Globus pallidus (tissue), 1 donor: ENCODE data around the gene SNX5.
"Not testable (repeated sequence)": the region's sequence is repeated elsewhere in the genome, so short reads cannot be mapped to it uniquely, and the experiment has no call there.

Experiments used
- DNase-seq: peaks from one replicate; pipeline ENCODE4 v3.0.0-alpha.2; 2015; ENCODE audit warnings: low spot score

The SNX5 gene

DNA sequence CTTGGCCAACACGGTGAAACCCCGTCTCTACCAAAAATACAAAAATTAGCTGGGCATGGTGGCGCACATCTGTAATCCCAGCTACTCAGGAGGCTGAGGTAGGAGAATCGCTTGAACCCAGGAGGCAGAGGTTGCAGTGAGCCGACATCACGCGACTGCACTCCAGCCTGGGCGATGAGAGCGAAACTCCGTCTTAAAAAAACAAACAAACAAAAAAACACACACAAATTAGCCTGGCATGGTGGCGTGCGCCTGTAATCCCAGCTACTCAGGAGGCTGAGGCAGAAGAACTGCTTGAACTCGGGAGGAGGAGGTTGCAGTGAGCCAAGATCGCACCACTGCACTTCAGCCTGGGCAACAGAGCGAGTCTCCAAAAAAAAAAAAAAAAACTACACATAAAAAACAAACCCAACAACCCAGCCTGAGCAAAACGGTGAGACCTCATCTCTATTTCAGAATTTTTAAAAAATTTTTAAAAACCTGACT, 8.2 kb downstream of the SNX5 start:
- DNase-seq, result not testable (repeated sequence)

DNA sequence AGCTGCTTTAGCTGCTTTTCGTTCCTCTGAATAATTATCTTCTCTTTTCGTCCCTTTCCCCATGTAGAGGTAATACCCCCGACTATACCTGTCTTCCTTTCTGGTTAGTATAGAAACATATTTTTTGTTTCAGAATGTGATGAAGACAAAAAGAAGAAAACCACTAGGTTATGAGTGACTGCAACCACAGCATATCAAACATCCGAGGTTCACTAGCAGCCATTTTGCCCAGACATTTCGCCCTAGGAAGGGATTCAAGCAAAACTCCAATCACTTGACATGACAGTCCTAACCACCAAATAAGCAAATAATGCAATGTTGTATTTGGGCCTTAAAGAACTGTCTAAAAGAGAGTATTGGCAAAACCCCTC, 9.4 kb downstream of the SNX5 start:
- DNase-seq, result no peak

DNA sequence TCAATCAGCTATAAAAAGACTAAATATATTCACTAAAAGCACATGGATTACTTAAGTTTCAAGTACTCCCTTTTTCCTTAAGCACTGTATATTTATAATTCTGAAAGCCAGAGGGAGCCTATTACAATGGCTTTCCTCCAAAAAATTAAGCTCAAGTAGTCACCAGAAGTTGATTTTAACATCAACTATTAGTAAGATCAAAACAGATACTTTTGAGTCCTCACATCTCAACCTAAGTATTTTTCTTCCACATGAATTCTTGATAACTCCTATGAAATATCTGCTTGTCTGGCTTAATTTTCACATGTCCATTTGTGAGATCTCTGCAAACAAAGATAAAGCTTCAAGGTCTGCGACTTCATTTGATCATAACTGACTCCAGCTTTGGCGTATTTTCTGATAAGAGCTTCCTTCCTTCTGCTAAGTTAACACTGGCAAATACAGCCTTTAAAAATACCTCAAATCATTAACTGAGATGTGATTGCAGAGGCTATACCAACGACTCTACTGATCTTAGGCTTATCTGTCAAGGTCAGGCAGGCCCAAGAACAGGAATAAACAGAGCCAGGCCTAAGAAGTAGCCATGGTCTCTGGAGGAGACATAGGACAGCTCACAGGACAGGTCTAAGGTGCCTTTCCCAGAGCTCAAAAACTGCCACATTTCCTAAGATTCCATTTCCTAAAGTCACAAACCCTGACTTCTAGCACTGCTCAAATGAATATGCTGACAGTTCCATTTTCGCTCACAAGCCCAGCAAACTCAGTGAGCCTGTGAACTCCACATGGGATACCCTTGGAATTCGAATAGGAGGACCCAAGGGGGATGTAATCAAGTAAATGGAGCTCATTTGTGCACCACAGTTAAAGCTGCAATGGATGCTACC, 10.0 kb downstream of the SNX5 start:
- DNase-seq, result no peak

DNA sequence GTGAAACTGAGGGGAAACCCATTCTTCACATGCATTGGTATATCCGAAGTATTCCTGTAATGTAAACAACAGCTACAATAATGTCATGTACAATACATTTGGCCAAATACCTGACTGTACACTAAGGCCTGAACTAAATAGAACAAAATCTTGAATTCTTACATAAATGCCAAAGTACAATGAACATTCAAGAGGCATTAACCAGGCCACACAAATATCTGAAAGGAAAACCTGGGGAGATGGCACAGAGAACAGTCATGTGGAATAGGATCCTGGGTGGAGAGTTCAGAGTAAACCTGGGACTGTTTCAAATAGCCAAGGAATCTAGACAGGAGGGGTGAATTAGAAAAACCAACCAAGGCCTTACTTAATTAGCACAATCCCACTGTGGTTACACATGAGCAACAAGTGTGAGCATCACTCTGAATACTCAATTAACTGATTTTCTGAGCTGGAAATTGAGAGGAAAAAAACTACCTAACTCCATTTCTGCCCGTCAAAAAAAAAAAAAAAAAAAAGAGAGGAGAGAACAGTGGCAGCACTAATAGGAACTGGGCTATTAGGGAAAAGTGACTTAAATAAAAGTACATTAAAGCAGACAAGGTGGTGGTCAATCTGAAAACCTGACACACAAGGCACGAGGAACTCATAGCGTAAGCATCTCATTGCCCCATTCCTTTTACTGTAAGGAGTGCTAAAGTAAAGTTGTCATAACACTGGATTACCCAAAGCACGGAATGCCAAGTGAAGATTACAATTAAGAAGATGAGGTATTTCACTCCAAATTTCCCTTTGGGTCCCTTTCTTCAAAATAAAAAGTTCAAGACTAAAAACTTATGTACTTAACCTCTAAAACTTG, 10.9 kb downstream of the SNX5 start:
- DNase-seq, result no peak

DNA sequence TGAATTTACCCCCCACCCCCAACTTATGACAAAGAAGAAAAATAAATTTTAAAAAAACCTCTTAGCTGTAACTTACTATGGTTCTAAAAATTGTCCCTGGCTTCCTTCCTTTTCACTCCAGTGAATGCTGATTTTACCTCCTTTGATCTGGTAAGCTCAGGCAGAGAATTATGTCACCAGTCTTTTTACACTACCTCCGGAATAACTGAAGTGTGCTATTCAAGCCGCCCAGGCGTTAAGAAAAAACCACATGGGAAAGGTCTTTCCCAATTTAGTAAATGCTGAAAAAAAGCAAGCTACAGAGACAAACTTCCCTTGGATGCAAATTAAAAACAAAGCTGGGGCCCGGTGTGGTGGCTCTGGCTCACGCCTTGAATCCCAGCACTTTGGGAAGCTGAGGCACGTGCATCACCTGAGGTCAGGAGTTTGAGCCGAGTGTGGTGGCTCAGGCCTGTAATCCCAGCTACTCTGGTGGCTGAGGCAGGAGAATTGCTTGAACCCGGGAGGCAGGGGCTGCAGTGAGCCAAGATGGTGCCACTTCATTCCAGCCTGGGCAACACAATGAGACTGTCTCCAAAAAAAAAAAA, 12.4 kb downstream of the SNX5 start:
- no peak for DNase-seq

DNA sequence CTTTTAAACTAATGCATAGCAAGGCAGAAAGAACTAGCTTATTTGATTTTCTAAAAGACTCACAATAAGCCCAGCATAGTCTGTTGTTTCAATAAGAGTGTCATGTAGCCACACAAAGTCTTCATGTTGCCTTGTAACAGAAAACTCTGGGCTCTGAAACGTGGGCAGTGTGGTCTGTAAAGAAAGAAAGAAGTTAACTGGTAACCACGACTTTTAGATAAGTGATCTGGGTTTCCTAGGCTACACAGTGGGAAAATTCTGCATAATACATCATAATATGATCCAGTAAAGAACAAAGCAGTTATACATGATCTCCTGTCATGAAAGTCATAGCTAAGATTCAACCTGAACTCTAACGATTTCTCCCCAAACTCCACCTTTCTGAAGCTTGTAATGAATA, 13.3 kb downstream of the SNX5 start:
- no peak for DNase-seq

DNA sequence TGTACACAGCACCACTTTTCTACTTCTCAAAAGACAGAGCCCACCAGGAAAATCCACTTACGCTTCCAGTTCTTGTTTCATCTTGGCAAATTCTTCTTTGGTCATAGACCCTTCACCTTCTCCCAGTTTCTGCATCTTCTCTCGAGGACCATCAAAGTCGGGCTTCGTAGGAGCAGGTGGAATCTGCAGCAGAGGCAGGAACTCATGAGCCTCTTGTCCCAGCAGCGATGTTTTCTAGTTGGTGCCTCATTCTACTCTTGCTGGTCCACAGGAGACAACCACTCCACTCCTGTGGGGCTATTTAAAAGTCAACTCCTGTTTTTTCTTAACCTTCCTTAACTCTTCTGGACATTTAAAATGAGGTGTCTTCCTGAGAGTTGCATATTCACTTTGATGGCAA, 14.7 kb downstream of the SNX5 start:
- DNase-seq, result no peak

DNA sequence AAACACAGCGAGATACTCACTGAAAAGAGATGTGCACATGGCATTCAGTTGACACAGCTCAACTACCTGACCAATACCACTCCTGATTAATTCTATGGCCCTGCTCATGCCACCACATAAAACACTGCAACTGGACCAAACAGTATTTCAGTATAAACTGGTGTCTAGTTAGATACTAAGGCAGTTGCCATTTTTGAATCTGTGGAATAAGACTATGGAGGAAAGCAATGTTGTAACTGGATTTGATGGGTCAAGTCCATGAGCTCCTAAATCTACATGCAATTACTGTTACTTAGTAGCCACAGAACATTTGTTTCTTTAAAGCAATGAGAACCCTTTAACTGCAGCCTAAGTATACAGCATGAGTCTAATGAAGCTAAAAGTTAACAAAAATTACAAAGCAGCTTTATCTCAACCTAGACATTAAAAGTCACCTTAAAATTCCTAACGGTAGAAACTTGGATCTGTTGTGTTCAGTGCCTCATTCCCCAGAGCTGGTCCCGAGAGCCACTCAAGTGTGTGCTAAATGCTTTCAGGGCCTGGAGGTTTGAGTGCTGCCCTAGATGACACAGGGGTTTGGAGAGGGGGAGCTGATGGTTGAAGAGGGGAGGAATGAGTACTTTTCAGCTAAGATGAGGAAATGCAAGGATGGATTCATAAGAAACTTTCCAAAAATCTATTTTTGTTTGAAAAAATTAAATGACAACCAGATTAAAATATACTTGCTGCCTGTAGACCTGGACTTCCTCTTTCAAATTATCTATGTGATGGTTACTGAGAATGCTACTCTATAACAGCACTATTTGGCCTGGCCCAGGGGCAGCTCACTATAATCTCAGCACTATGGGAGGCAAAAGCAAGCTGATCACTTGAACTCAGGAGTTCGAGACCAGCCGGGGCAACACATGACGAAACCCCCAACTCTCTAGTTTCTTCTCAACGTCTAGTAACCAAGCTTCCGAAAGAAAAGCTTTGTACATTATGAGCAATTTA, 15.6 kb downstream of the SNX5 start:
- no peak for DNase-seq

DNA sequence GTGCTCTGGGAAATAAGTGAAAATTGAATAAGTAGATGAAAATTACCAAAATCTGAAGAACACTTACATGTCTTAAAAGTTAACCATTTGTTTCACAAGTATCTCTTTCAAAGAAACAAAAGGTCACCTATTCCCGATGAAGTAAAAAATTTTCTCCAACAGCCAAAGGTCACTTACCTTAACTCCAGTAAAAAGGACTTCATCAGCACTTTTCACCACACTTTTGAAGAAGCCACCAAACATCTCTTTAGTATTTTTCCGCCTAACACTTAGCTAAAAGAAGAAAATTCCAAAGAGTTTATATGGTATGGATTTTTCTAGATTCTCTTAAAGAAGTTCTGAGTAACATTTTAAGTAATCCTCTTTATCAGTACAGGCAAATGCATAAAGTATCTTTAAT, 17.3 kb downstream of the SNX5 start:
- no peak for DNase-seq

DNA sequence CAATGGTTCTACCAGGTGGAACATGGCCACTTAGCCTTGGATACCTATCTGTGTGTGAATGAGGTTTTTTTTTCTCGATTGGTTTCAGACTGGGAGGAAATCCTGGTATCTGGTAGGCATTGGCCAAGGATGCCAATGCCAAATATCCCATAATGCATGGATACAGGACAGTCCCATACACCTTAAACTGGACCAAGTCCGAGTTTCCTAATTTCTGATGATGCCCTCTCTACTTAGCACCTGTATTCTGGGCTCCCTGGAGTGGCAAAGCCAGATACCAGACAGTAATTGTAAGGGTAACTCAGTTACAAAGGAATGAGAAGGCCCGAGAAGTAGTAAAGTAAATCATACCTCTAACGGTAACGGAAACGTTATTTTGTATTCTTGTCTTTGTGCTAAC, 17.9 kb downstream of the SNX5 start:
- no peak for DNase-seq

DNA sequence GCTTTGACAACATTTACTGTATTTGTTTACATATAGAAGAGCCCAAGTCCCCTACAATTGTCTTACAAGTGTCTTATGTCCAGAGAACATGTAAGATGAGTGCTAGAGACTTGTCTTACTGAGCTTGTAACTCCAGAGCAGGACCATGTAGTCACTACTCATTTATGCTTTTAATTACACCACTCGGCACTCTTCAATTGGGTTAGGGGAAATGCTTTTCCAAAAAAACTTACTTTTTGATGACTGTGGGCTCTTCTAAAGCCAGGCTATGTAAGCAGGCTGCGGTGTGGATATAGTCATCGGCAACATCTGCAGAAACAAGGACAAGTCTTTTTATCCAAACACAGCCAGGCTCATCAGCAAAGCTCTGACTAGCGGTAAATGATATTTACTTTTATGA, 18.7 kb downstream of the SNX5 start:
- DNase-seq, result no peak

DNA sequence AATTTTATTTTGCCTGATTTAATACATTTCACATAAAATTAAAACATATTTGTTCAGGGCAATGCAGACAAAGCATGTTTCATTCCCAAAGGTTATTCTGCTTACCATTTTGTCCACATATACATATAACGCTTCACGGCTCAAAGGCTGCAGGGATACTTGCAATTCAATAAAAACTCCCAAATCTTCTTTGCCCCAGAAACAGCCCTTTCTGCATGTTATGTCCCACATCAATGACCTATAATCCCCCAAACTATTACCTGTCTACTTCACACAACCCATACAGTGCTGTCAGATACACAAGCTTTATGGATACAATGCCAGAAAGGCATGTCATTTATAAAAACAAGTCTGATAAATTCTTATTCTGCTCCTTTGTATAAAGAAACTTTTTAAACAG, 20.2 kb downstream of the SNX5 start:
- DNase-seq, result no peak

DNA sequence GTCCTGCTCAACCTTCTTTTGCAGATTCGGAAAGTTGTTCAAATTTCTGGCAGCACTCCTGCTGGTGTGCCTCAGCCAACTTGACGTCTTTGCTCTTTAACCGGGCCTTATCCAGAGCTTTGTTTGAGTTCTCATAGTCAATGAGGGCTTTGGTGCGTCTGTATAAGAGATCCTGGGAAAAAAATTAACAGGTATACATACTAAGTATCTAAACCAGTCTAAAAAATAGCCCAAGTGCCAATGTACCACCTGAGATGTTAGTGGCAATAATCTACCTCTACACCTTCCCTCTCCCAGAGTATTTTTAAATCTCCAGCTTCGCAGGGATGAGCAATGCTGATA, 21.1 kb downstream of the SNX5 start:
- no peak for DNase-seq

DNA sequence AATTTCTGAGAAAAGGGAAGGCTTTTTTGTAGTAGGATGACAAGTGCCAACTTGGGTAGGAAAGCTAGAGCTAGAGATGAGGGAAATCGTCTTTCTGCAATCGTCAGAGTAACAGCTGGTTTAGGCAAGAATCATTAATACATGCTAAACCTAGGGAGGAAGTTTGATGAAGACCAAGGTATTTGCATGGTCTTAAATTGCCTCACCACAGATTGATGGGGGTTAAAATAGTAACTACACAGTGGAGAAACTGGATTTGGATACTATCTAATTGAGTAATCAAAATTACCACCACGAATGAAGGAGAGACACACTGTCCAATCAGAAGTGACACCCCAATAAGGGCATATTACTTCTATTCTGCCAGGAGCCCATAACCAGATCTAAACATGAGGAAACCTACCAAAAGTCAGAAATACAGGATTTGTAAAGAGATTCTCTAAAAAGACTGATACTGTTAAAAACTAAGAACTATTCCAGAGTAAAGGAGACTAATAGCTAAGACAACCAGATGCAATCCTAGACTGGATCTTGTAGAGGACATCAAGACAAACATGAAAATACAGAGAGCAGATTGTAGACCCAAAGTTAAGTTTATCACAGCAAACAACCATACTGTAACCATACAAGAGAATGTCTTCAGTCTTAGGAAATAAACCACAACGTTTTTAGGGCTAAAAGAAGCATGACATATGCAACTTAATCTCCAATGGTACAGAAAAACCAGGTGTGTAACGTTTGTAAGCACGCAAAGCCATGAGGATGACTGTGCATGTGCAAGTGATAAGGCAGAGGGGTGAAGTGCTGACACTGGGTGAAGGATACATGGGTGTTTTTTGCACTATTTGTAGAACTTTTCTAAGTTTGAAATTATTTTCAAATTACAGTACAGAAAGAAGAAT, 21.8 kb downstream of the SNX5 start:
- no peak for DNase-seq

DNA sequence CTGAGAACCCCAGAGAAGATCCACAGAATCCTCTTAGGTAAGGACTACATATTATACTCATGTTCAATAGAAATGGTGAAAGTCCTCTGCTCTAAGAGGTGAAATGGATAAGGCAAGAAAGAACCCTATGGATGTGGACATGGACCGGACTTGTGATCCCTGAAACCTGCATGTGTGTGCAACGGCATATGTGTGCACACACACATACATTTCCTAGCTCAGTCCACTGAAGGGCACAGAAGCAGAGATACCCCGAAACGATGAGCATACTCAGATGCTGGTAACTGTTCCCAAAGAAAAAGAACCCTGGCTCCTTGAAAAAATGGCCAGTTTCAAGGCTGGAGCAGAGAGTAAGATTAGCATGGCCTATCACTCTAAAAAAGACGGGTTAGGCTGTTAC, 22.6 kb downstream of the SNX5 start:
- no peak for DNase-seq

DNA sequence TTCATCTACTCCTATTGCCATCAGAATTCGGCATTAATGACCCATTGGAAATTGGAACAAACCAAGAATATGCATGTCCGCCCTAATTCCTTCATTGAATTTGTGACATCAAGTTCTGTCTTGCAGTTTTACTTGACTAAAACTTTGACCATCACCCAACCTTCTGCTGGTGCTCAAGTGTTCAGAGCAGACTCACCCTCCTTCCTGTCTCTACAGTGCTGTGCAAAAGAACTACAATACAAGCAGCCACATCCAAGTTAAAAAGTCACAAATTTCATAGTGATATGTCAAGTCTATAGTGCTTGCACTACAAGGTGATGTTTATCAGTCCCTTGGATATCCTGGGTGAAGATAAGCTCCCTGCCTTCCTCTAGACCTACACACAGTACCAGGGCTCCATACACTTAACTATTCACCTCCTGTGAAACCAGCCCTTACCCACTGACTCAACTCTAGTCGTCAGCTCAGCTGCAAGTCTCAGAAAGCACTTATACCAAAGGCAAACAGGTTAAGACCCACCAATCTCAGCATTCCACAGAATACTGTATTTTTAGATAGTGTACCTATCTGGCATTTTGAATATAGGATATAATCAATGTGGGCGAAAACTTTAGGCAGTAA, 23.6 kb downstream of the SNX5 start:
- no peak for DNase-seq

DNA sequence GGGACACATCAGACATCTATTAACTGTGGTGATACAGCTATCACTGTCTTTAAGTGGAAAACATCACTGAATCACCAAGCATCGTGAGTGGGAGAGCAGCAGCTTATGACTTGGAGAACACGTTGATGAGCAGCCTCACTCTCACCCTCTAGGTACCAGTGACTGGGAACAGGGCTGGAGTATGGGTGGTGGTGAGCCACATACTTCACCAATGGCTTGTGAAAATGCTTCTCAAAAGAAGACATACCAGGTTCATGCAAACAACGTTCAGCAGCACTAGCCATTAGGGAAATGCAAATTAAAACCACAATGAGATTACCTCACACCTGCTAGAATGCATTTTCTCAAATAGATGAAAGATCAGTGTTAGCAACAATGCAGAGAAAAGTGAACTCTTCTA, 25.3 kb downstream of the SNX5 start:
- no peak for DNase-seq

DNA sequence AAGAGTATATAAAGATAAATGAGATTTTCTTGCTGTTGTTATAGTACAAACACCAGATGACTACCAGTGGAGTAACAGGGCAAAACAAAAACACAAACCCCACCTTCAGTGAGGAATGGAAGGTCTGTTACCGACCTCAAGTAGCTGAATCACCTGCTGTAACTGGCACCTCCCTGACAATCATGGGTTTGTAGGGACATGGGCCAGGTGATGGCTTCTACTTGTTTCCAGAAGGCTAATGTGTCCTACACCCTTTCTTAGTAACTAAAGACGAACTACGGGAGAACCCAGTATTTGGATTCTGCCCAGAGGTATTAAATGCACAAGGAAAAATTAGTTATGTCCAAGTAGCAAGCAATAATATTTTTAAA, 26.8 kb downstream of the SNX5 start:
- no peak for DNase-seq

DNA sequence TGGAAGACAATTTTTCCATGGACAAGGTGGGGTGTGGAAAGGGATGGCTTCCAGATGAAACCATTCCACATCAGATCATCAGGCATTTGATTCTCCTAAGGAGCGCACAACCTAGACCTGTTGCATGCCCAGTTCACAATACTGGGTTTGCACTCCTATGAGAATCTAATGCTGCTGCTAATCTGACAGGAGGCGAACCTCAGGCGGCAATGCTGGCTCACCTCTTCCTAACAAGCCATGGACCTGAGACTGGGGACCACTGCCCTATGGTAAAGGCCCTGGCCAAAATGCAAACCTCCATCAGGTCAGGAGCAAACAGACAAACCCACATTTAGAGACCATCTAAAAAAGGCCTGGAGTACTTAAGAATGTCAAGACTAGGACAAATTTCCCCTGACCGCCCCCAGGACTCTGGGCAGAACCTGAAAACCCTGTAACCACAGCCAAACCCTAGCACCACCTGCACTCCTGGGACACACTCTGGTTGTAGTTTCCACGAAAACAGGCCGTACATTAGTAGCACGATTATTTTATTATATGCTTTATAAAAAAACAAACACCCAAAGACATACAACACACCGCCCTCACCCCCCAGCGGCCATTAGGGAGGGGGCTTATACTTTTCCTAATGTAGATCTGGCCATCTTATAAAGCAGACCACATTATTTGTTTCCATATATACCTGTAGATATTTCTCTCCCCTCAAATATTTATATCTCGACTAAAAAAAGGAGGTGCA, 27.3 kb downstream of the SNX5 start:
- DNase-seq, result no peak
